ENCODE results near the gene DNAH10.

DNAH10 gene

DNA sequence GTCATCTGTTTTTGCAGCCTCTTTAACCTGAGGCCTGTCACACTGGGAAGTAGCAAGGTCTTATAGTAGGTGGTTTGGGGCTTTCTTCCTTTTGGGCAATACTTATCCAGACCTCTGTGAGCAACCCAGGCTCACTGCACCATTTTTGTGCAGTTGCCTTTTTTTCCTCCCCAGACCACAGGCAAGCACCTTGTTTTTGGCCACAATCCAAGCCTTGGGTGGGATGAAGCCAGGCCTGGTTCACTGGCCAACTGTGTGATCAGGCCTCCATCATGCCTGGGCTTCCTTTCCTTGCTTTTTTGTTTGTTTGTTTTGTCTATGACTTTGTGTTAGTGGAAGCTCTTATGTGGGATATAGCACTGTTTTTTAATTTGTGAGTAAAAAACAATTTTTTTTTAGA lies 71.7 kb downstream of the DNAH10 start:
- TF ChIP-seq CREB1 (IDR thresholded peaks at IDR 0.05; ENCODE audit: low read depth) (no peak), EP300 (IDR thresholded peaks at IDR 0.05; ENCODE audit: borderline replicate concordance) (no peak), TAF1 (IDR thresholded peaks at IDR 0.05; ENCODE audit: low read depth) (no peak), FOXM1 (IDR thresholded peaks at IDR 0.05; ENCODE audit: borderline replicate concordance, low read depth) (no peak), TCF12 (IDR thresholded peaks at IDR 0.05; ENCODE audit: low read depth) (no peak), RAD21 (IDR thresholded peaks at IDR 0.05; ENCODE audit: low read depth) (no peak)

DNA sequence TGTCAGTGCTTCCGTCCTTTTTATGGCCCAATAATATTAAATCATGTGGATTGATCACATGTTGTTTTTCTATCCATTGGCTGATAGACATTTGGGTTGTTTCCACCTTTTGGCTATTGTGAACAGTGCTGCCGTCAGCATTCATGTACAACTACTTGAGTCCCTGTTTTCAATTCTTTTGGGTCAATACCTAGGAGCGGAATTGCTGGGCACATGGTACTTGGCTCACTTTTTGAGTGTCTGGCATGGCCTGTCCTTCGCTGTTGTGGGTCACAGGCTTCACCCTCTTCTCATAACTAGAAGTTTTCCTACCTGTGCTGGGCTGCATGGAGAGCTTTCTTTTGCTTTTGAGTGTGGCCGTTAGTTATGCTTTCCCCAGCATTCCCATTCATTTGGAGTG lies 72.7 kb downstream of the DNAH10 start:
- TF ChIP-seq, protein P1, sequence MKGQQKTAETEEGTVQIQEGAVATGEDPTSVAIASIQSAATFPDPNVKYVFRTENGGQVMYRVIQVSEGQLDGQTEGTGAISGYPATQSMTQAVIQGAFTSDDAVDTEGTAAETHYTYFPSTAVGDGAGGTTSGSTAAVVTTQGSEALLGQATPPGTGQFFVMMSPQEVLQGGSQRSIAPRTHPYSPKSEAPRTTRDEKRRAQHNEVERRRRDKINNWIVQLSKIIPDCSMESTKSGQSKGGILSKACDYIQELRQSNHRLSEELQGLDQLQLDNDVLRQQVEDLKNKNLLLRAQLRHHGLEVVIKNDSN (IDR thresholded peaks at IDR 0.05), result no peak
- no peak for TF ChIP-seq NFIC (IDR thresholded peaks at IDR 0.05)
- TF ChIP-seq RAD21 (IDR thresholded peaks at IDR 0.05; ENCODE audit: low read depth), result no peak
- no peak for TF ChIP-seq TEAD4 (IDR thresholded peaks at IDR 0.05)
- no peak for TF ChIP-seq YY1 (IDR thresholded peaks at IDR 0.05; ENCODE audit: low read depth)
- TF ChIP-seq EGR1 (IDR thresholded peaks at IDR 0.05), result no peak
- no peak for TF ChIP-seq FOXM1 (IDR thresholded peaks at IDR 0.05; ENCODE audit: borderline replicate concordance, low read depth)
- TF ChIP-seq CEBPB (IDR thresholded peaks at IDR 0.05), result no peak
- TF ChIP-seq, protein P2, sequence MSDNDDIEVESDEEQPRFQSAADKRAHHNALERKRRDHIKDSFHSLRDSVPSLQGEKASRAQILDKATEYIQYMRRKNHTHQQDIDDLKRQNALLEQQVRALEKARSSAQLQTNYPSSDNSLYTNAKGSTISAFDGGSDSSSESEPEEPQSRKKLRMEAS (IDR thresholded peaks at IDR 0.05), result no peak
- TF ChIP-seq EP300 (IDR thresholded peaks at IDR 0.05; ENCODE audit: borderline replicate concordance), result no peak
- TF ChIP-seq, protein P3, sequence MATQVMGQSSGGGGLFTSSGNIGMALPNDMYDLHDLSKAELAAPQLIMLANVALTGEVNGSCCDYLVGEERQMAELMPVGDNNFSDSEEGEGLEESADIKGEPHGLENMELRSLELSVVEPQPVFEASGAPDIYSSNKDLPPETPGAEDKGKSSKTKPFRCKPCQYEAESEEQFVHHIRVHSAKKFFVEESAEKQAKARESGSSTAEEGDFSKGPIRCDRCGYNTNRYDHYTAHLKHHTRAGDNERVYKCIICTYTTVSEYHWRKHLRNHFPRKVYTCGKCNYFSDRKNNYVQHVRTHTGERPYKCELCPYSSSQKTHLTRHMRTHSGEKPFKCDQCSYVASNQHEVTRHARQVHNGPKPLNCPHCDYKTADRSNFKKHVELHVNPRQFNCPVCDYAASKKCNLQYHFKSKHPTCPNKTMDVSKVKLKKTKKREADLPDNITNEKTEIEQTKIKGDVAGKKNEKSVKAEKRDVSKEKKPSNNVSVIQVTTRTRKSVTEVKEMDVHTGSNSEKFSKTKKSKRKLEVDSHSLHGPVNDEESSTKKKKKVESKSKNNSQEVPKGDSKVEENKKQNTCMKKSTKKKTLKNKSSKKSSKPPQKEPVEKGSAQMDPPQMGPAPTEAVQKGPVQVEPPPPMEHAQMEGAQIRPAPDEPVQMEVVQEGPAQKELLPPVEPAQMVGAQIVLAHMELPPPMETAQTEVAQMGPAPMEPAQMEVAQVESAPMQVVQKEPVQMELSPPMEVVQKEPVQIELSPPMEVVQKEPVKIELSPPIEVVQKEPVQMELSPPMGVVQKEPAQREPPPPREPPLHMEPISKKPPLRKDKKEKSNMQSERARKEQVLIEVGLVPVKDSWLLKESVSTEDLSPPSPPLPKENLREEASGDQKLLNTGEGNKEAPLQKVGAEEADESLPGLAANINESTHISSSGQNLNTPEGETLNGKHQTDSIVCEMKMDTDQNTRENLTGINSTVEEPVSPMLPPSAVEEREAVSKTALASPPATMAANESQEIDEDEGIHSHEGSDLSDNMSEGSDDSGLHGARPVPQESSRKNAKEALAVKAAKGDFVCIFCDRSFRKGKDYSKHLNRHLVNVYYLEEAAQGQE (IDR thresholded peaks at IDR 0.05; ENCODE audit: low read depth), result no peak
- no peak for TF ChIP-seq CREB1 (IDR thresholded peaks at IDR 0.05; ENCODE audit: low read depth)
- no peak for TF ChIP-seq TAF1 (IDR thresholded peaks at IDR 0.05; ENCODE audit: low read depth)
- TF ChIP-seq TCF12 (IDR thresholded peaks at IDR 0.05; ENCODE audit: low read depth), result no peak
- TF ChIP-seq ZBTB7A (IDR thresholded peaks at IDR 0.05; ENCODE audit: low read depth), result no peak

DNA sequence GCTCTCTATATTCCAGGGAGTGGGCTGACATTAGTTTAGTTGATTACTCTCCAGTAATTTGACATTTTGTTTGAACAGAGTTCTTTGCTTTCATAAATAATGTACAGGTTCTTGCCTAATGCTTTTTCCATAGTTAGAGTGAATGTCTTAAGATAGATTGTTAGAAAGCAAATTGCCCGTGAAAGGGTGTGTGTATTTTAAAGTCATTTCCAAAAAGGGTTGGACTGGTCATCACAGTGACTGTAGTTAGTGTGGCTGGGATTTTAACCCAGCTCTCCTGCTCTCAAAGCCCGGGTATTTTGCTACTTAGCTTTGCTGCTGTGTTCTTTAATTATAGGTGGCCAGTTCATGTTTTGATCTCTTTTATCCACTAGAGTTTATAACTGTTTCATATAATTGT lies 74.2 kb downstream of the DNAH10 start:
- no peak for TF ChIP-seq YY1 (IDR thresholded peaks at IDR 0.05; ENCODE audit: low read depth)
- TF ChIP-seq ZBTB7A (IDR thresholded peaks at IDR 0.05; ENCODE audit: low read depth), result no peak
- no peak for TF ChIP-seq CEBPB (IDR thresholded peaks at IDR 0.05)
- no peak for TF ChIP-seq TEAD4 (IDR thresholded peaks at IDR 0.05)
- TF ChIP-seq, protein P3 (IDR thresholded peaks at IDR 0.05; ENCODE audit: low read depth), result no peak
- no peak for TF ChIP-seq FOXM1 (IDR thresholded peaks at IDR 0.05; ENCODE audit: borderline replicate concordance, low read depth)
- TF ChIP-seq TCF12 (IDR thresholded peaks at IDR 0.05; ENCODE audit: low read depth), result no peak
- no peak for TF ChIP-seq CREB1 (IDR thresholded peaks at IDR 0.05; ENCODE audit: low read depth)
- no peak for TF ChIP-seq TAF1 (IDR thresholded peaks at IDR 0.05; ENCODE audit: low read depth)
- no peak for TF ChIP-seq EGR1 (IDR thresholded peaks at IDR 0.05)
- no peak; the same call in 1 of the 2 replicates for TF ChIP-seq NFIC (IDR thresholded peaks at IDR 0.05)
- TF ChIP-seq, protein P1 (IDR thresholded peaks at IDR 0.05), result no peak
- no peak for TF ChIP-seq EP300 (IDR thresholded peaks at IDR 0.05; ENCODE audit: borderline replicate concordance)
- no peak for TF ChIP-seq RAD21 (IDR thresholded peaks at IDR 0.05; ENCODE audit: low read depth)
- TF ChIP-seq, protein P2 (IDR thresholded peaks at IDR 0.05), result no peak

DNA sequence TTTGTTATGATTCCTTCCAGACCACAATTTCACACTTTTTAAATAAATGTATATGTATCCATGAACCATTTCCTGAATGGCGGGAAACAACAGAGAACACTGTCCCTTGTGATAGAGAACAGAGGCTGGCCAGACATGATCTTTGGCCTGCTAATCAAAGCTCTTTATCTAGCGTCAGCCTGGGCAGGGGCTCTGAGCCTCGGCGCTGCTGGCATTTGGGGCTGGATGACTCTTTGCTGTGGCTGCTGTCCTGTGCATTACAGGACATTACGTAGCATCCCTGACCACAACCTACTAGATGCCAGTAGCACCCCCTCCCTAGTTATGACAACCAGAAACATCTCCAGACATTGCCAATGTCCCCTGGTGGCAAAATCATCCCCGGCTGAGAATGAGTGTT lies 77.7 kb downstream of the DNAH10 start:
- no peak for TF ChIP-seq EGR1 (IDR thresholded peaks at IDR 0.05)
- no peak for TF ChIP-seq TAF1 (IDR thresholded peaks at IDR 0.05; ENCODE audit: low read depth)
- TF ChIP-seq ZBTB7A (IDR thresholded peaks at IDR 0.05; ENCODE audit: low read depth), result no peak
- no peak for TF ChIP-seq YY1 (IDR thresholded peaks at IDR 0.05; ENCODE audit: low read depth)
- no peak for TF ChIP-seq CREB1 (IDR thresholded peaks at IDR 0.05; ENCODE audit: low read depth)
- no peak for TF ChIP-seq FOXM1 (IDR thresholded peaks at IDR 0.05; ENCODE audit: borderline replicate concordance, low read depth)
- TF ChIP-seq TEAD4 (IDR thresholded peaks at IDR 0.05), result no peak
- no peak for TF ChIP-seq EP300 (IDR thresholded peaks at IDR 0.05; ENCODE audit: borderline replicate concordance)
- TF ChIP-seq NFIC (IDR thresholded peaks at IDR 0.05), result no peak
- TF ChIP-seq TCF12 (IDR thresholded peaks at IDR 0.05; ENCODE audit: low read depth), result no peak
- TF ChIP-seq CEBPB (IDR thresholded peaks at IDR 0.05), result no peak

DNA sequence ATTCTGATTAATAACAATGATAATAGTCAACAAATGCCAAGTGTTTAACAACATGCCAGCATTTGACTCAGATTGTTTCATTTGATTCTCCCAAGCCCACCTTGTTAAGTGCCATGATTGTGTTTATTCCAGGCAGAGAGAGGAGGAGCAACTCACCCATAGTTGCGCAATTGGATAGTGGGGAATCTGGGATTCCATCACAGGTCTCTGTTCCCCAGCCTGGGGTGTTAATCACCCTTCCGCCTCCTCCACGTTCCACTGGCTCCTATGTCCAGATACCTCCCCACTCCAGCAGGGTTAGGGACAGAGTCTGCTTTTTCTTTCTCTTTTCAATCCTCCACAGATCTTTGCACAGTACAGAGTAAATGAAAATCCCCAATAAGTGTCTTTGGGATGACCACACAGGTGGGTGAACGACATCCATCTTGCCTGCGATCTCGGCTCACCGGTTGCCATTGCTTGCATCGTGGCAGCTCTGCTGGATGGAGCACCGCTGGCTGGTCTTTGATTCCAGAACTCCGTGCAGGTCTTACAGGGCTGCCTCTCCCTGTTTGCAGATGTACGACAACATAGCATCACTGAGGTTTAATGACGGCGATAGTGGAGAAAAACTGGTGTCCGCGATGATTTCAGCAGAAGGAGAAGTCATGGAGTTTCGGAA lies 78.8 kb downstream of the DNAH10 start:
- TF ChIP-seq ZBTB7A (IDR thresholded peaks at IDR 0.05; ENCODE audit: low read depth) (no peak), CEBPB (IDR thresholded peaks at IDR 0.05) (peak; percentile 88)

Measured in Ishikawa (cell line).